ENCODE results near the gene IGFLR1. TPM values are rescaled to one million over a fixed set of nuclear protein-coding genes. Genes with fewer than 3 reads are reported as not detected.

Gene IGFLR1
- total RNA-seq, 4 donors from 2014 or later = 4.8 to 25.5 (median 10.7) TPM

DNA sequence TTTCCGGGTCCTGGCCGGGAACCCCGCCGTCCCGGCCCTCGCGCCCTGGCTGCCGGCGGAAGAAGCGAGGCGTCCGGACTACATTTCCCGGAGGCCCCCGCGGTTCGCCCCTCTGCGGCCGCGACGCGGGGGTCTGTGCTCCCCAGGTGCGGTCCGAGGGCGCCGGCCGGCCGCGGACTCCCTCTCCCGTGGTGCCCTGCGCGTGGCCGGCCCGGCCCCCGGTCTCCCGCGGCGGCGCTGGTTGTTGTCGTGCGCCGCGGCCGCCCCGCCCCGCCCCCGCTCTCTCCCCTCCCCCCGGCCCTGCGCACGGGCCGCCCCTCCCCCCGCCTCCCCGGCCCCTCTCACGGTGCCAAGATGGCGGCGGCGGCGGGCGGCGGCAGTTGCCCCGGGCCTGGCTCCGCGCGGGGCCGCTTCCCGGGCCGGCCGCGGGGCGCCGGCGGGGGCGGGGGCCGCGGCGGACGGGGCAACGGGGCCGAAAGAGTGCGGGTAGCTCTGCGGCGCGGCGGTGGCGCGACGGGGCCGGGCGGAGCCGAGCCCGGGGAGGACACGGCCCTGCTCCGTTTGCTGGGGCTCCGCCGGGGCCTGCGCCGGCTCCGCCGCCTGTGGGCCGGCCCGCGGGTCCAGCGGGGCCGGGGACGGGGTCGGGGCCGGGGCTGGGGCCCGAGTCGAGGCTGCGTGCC is 24.4 kb downstream of the IGFLR1 start, which contains the start of gene KMT2B:
Gene KMT2B, plus strand, starts transcription at position 339 of the 680 bp plus-strand sequence. Its CDS starts 16 bp downstream, at position 355.
- H3K27ac ChIP-seq = peak within 1 kb of the TSS; percentile 88 to 94 (median 90)
- H3K36me3 ChIP-seq = peaks cover 0 to 33% (median 11%) of the 10 kb centered on the region in 3 donors
- H3K9me3 ChIP-seq = no peaks in the 10 kb centered on the region
- peak within 1 kb of the TSS; percentile 64 to 95 (median 83) for H3K4me3 ChIP-seq
- no peaks in the 10 kb centered on the region for H3K27me3 ChIP-seq
- peak in 1 of 2 donors; percentile 11 for TF ChIP-seq POLR2A (IDR thresholded peaks at IDR 0.05)
- TF ChIP-seq EP300 (IDR thresholded peaks at IDR 0.05) = peak in 1 of 2 donors; percentile 22
- TF ChIP-seq, protein P1, sequence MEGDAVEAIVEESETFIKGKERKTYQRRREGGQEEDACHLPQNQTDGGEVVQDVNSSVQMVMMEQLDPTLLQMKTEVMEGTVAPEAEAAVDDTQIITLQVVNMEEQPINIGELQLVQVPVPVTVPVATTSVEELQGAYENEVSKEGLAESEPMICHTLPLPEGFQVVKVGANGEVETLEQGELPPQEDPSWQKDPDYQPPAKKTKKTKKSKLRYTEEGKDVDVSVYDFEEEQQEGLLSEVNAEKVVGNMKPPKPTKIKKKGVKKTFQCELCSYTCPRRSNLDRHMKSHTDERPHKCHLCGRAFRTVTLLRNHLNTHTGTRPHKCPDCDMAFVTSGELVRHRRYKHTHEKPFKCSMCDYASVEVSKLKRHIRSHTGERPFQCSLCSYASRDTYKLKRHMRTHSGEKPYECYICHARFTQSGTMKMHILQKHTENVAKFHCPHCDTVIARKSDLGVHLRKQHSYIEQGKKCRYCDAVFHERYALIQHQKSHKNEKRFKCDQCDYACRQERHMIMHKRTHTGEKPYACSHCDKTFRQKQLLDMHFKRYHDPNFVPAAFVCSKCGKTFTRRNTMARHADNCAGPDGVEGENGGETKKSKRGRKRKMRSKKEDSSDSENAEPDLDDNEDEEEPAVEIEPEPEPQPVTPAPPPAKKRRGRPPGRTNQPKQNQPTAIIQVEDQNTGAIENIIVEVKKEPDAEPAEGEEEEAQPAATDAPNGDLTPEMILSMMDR (IDR thresholded peaks at IDR 0.05) = no peak
- peak in 1 of 2 donors; percentile 70 for DNase-seq (ENCODE audit: low spot score in 2 of 2)
- H3K4me1 ChIP-seq = peaks cover 0 to 46% (median 23%) of the 10 kb centered on the region in 4 donors
- WGBS, 2 donors = 0 to 1% methylated on average over 26 to 37 of the region's 109 CpGs

GRCh38 chr19:35716801-35717664 is 25.2 kb downstream of the IGFLR1 start:
- H3K27ac ChIP-seq = peak overlapping the region; percentile 88 to 94 (median 90)
- WGBS, 2 donors = 1% methylated on average over 48 to 51 of the region's 77 CpGs
- no peaks in the 10 kb centered on the region for H3K27me3 ChIP-seq
- TF ChIP-seq EP300 (IDR thresholded peaks at IDR 0.05) = peak in 1 of 2 donors; percentile 65
- TF ChIP-seq POLR2A (IDR thresholded peaks at IDR 0.05) = peak in 1 of 2 donors; percentile 30
- TF ChIP-seq, protein P1 (IDR thresholded peaks at IDR 0.05) = peak; percentile 80 to 97 (median 89)
- DNase-seq (ENCODE audit: low spot score in 2 of 2) = peak; percentile 89 to 92
- H3K36me3 ChIP-seq = peaks cover 0 to 25% (median 5%) of the 10 kb centered on the region in 3 donors
- H3K4me1 ChIP-seq = peaks cover 0 to 46% (median 23%) of the 10 kb centered on the region in 4 donors
- H3K9me3 ChIP-seq = no peaks in the 10 kb centered on the region
- H3K4me3 ChIP-seq = peak overlapping the region; percentile 57 to 95 (median 79)

DNA sequence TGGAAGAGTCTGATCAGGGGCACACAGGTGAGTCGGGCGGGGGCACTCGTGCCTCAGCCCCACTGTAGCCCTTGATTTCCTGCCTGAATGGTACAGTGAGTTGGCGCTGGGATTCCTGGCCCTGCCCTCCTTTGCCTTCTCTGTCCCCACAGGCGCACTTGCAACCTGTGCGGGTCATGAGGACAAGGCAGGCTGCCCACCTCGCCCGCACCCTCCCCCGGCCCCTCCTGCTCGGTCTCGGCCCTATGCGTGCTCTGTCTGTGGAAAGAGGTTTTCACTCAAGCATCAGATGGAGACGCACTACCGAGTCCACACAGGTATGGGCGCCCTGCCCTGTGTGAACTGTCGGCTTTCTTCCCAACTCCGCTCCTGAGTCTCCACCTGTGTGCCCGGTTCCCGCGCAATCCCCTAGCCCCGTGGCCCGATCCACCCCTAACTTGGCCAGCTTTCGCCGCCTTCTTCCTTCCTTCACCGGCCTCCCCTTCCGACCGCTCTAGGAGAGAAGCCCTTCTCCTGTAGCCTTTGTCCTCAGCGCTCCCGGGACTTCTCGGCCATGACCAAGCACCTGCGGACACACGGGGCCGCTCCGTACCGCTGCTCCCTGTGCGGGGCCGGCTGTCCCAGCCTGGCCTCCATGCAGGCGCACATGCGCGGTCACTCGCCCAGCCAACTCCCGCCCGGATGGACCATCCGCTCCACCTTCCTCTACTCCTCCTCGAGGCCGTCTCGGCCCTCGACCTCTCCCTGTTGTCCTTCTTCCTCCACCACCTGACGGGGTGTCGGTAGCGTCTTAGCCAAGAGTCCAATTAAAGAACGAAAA is 26.1 kb downstream of the IGFLR1 start:
- Histone ChIP-seq H3K4me3 (peak overlapping the region; percentile 57 to 95 (median 79)), H3K27me3 (no peaks in the 10 kb centered on the region), H3K27ac (peak overlapping the region; percentile 88 to 94 (median 90)), H3K36me3 (peaks cover 0 to 17% (median 0%) of the 10 kb centered on the region in 3 donors), H3K9me3 (no peaks in the 10 kb centered on the region), H3K4me1 (peaks cover 0 to 42% (median 23%) of the 10 kb centered on the region in 4 donors)
- 4 to 5% methylated on average over 49 to 52 of the region's 52 CpGs for WGBS, 2 donors
- TF ChIP-seq EP300 (IDR thresholded peaks at IDR 0.05) = no peak
- TF ChIP-seq, protein P1 (IDR thresholded peaks at IDR 0.05) = no peak
- TF ChIP-seq POLR2A (IDR thresholded peaks at IDR 0.05) = no peak
- no peak for DNase-seq (ENCODE audit: low spot score in 2 of 2)

GRCh38 chr19:35715355-35715809 is 26.9 kb downstream of the IGFLR1 start:
- Histone ChIP-seq H3K27me3 (no peaks in the 10 kb centered on the region), H3K4me3 (peak overlapping the region in 1 of 4 donors; percentile 57), H3K4me1 (peaks cover 0 to 34% (median 23%) of the 10 kb centered on the region in 4 donors), H3K36me3 (peaks cover 0 to 9% (median 0%) of the 10 kb centered on the region in 3 donors), H3K27ac (peak overlapping the region in 2 of 4 donors; percentile 88 to 94), H3K9me3 (no peaks in the 10 kb centered on the region)
- 77 to 92% methylated on average over 4 to 6 of the region's 7 CpGs for WGBS, 2 donors
- no peak for DNase-seq (ENCODE audit: low spot score in 2 of 2)
- TF ChIP-seq POLR2A (IDR thresholded peaks at IDR 0.05) = no peak
- TF ChIP-seq, protein P1 (IDR thresholded peaks at IDR 0.05) = no peak
- TF ChIP-seq EP300 (IDR thresholded peaks at IDR 0.05) = no peak

Measured in tibial nerve (tissue), 4 donors.